SK-N-SH treated with all-trans-retinoic acid at 6 μM for 48 hours (cell line): ENCODE data around the gene DPYD.

Source experiments
- ARNTL ChIP-seq: fragments of 450-650 bp; formaldehyde crosslinking; IDR thresholded peaks from 2 replicates; pipeline ENCODE4 v1.5.0; 2020; ENCODE audit warnings: low read depth, mild to moderate bottlenecking, moderate library complexity, borderline replicate concordance
- RARB ChIP-seq: fragments of 250-450 bp; sonication (Bioruptor Pico); IDR thresholded peaks from 2 replicates; pipeline ENCODE4 v1.8.0; 2021; ENCODE audit warnings: mild to moderate bottlenecking, moderate library complexity
- TOX ChIP-seq: fragments of 250-450 bp; sonication (Bioruptor Pico); IDR thresholded peaks from 2 replicates; pipeline ENCODE4 v1.8.0; 2021; ENCODE audit warnings: mild to moderate bottlenecking, moderate library complexity, borderline replicate concordance
- ZC3H10 ChIP-seq: fragments of 250-450 bp; sonication (Bioruptor Pico); IDR thresholded peaks from 2 replicates; pipeline ENCODE4 v1.5.1; 2021; ENCODE audit warnings: mild to moderate bottlenecking, moderate library complexity
- ZFP30 ChIP-seq: fragments of 450-650 bp; formaldehyde crosslinking; IDR thresholded peaks from 2 replicates; pipeline ENCODE4 v1.5.0; 2022; ENCODE audit warnings: mild to moderate bottlenecking, moderate library complexity
- ZNF70 ChIP-seq: fragments of 450-650 bp; formaldehyde crosslinking; IDR thresholded peaks from 2 replicates; pipeline ENCODE4 v1.5.0; 2020; ENCODE audit warnings: mild to moderate bottlenecking, moderate library complexity
- TF ChIP-seq, protein P1 (sequence below): fragments of 250-450 bp; sonication (Bioruptor Pico); IDR thresholded peaks from 2 replicates; pipeline ENCODE4 v1.8.0; 2020; ENCODE audit warnings: mild to moderate bottlenecking, moderate library complexity, borderline replicate concordance
- TF ChIP-seq, protein P2 (sequence below): fragments of 250-450 bp; sonication (Bioruptor Pico); IDR thresholded peaks from 2 replicates; pipeline ENCODE4 v1.5.1; 2020; ENCODE audit warnings: low read depth, mild to moderate bottlenecking, moderate library complexity

DNA sequence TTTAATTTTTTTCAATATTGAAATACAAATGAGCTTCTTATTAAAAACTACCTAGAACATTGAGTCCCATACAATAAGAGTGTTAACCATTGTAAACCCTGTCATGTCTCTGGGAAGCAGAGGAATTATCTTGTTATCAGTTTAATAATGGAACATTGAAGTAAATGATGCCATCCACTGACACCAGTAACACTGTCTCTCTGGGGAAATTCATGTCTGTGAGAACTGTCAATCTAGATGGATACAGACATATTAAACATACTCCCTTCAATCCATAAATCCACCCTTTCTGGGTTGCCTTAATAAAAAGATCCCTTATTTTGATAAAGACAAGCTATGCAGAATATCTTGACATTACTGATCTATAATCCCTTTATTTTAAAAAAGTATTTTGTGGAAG, 503.2 kb downstream of the DPYD start:
- TF ChIP-seq ARNTL (CRISPR knock-in tag) (no peak), ZNF70 (CRISPR knock-in tag) (no peak), RARB (CRISPR knock-in tag) (no peak), ZFP30 (CRISPR knock-in tag) (no peak), TOX (CRISPR knock-in tag) (no peak), ZC3H10 (CRISPR knock-in tag) (no peak)
- TF ChIP-seq, protein P1, sequence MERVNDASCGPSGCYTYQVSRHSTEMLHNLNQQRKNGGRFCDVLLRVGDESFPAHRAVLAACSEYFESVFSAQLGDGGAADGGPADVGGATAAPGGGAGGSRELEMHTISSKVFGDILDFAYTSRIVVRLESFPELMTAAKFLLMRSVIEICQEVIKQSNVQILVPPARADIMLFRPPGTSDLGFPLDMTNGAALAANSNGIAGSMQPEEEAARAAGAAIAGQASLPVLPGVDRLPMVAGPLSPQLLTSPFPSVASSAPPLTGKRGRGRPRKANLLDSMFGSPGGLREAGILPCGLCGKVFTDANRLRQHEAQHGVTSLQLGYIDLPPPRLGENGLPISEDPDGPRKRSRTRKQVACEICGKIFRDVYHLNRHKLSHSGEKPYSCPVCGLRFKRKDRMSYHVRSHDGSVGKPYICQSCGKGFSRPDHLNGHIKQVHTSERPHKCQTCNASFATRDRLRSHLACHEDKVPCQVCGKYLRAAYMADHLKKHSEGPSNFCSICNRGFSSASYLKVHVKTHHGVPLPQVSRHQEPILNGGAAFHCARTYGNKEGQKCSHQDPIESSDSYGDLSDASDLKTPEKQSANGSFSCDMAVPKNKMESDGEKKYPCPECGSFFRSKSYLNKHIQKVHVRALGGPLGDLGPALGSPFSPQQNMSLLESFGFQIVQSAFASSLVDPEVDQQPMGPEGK (CRISPR knock-in tag): no peak
- TF ChIP-seq, protein P2, sequence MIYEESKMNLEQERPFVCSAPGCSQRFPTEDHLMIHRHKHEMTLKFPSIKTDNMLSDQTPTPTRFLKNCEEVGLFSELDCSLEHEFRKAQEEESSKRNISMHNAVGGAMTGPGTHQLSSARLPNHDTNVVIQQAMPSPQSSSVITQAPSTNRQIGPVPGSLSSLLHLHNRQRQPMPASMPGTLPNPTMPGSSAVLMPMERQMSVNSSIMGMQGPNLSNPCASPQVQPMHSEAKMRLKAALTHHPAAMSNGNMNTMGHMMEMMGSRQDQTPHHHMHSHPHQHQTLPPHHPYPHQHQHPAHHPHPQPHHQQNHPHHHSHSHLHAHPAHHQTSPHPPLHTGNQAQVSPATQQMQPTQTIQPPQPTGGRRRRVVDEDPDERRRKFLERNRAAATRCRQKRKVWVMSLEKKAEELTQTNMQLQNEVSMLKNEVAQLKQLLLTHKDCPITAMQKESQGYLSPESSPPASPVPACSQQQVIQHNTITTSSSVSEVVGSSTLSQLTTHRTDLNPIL (CRISPR knock-in tag): no peak
